PC-3 (cell line): ENCODE measurements around the gene MSTO1.

Source experiments
- CTCF ChIP-seq: fragments of 300-600 bp; sonication (generic); conservative IDR thresholded peaks from 2 replicates; pipeline ENCODE4 v1.5.1; 2017; ENCODE audit warnings: antibody characterized with exemption, low read depth, mild to moderate bottlenecking, low read length
- EZH2 ChIP-seq: fragments of 300-600 bp; sonication (generic); IDR thresholded peaks from one replicate; pipeline ENCODE4 v1.6.1; 2017; ENCODE audit warnings: antibody characterized with exemption, mild to moderate bottlenecking, low read length; ENCODE audit not compliant: unreplicated experiment

GRCh38 chr1:155652951-155653350 lies 42.9 kb downstream of the MSTO1 start:
- TF ChIP-seq CTCF = no peak
- no peak for TF ChIP-seq EZH2
